Astrocyte (in vitro differentiated cells and primary cell): Measurements from ENCODE around the gene MBOAT7. TPM values are rescaled to one million over a fixed set of nuclear protein-coding genes. Genes with fewer than 3 reads are reported as not detected.
"Not testable (repeated sequence)": the region's sequence is repeated elsewhere in the genome, so short reads cannot be mapped to it uniquely, and the experiment has no call there.

ENCODE experiments used
- DNase-seq: peaks from one replicate; pipeline ENCODE4 v3.0.0-alpha.2; 2010; ENCODE audit warnings: low read depth
- FAIRE-seq: peaks from 2 replicates; lab custom pipeline; 2011; peaks lifted over from hg19 to GRCh38; lab: Jason Lieb, UNC
- H2AFZ ChIP-seq: 2 replicates; pipeline ENCODE4 v1.6.0; 2012; ENCODE audit warnings: low read depth, low read length, inconsistent platforms
- H3K27ac ChIP-seq: 2 replicates; pipeline ENCODE4 v1.5.1; 2011; ENCODE audit warnings: low read depth, low read length, inconsistent platforms
- H3K27me3 ChIP-seq: 2 replicates; pipeline ENCODE4 v1.6.0; 2011; ENCODE audit warnings: low read length, inconsistent platforms; ENCODE audit not compliant: insufficient read depth
- H3K36me3 ChIP-seq: 2 replicates; pipeline ENCODE4 v1.5.1; 2011; ENCODE audit warnings: low read length, inconsistent platforms; ENCODE audit not compliant: insufficient read depth
- H3K4me1 ChIP-seq: 2 replicates; pipeline ENCODE4 v1.5.1; 2011; ENCODE audit warnings: low read length, inconsistent platforms; ENCODE audit not compliant: insufficient read depth
- H3K4me2 ChIP-seq: 2 replicates; pipeline ENCODE4 v1.6.0; 2012; ENCODE audit warnings: low read length, inconsistent platforms
- H3K4me3 ChIP-seq: 2 replicates; pipeline ENCODE4 v1.5.1; 2011; ENCODE audit warnings: low read depth, mild to moderate bottlenecking, low read length, inconsistent platforms; ENCODE audit not compliant: insufficient read depth
- H3K79me2 ChIP-seq: 2 replicates; pipeline ENCODE4 v1.6.0; 2012; ENCODE audit warnings: mild to moderate bottlenecking, low read length, inconsistent platforms; ENCODE audit not compliant: insufficient read depth
- H3K9ac ChIP-seq: 2 replicates; pipeline ENCODE4 v1.6.0; 2012; ENCODE audit warnings: mild to moderate bottlenecking, low read length, inconsistent platforms
- H3K9me3 ChIP-seq: 2 replicates; pipeline ENCODE4 v1.5.1; 2012; ENCODE audit warnings: low read depth, mild to moderate bottlenecking, low read length, inconsistent platforms; ENCODE audit not compliant: insufficient read depth
- H4K20me1 ChIP-seq: 2 replicates; pipeline ENCODE4 v1.6.0; 2012; ENCODE audit warnings: low read length, inconsistent platforms; ENCODE audit not compliant: insufficient read depth
- H3K27ac Mint-ChIP-seq: one replicate; pipeline ENCODE4 v1.8.0; 2021; ENCODE audit warnings: mild to moderate bottlenecking, mixed read lengths; ENCODE audit not compliant: unreplicated experiment
- H3K27me3 Mint-ChIP-seq: one replicate; pipeline ENCODE4 v1.8.0; 2021; ENCODE audit warnings: low read depth, mixed read lengths; ENCODE audit not compliant: unreplicated experiment
- H3K36me3 Mint-ChIP-seq: one replicate; pipeline ENCODE4 v1.8.0; 2021; ENCODE audit warnings: low read depth, mixed read lengths; ENCODE audit not compliant: unreplicated experiment
- H3K4me1 Mint-ChIP-seq: one replicate; pipeline ENCODE4 v1.8.0; 2021; ENCODE audit warnings: low read depth, mixed read lengths; ENCODE audit not compliant: unreplicated experiment
- H3K4me3 Mint-ChIP-seq: one replicate; pipeline ENCODE4 v1.8.0; 2021; ENCODE audit warnings: mild to moderate bottlenecking, moderate library complexity, mixed read lengths; ENCODE audit not compliant: unreplicated experiment
- H3K9me3 Mint-ChIP-seq: one replicate; pipeline ENCODE4 v1.8.0; 2021; ENCODE audit warnings: mild to moderate bottlenecking, mixed read lengths; ENCODE audit not compliant: unreplicated experiment
- CTCF ChIP-seq: IDR thresholded peaks from 2 replicates; pipeline ENCODE4 v1.5.1; 2011; ENCODE audit warnings: low read depth, mild to moderate bottlenecking, inconsistent platforms, low read length, moderate library complexity; ENCODE audit not compliant: insufficient read depth
- EZH2 ChIP-seq: IDR thresholded peaks from 2 replicates; pipeline ENCODE4 v1.6.1; 2012; ENCODE audit warnings: mild to moderate bottlenecking, low read length, inconsistent platforms; ENCODE audit not compliant: insufficient read depth
- total RNA-seq: library from RNA; stranded (reverse); gene quantifications from 2 replicates; pipeline ENCODE4 v1.2.1, GENCODE V29; 2021

The MBOAT7 gene
- total RNA-seq, 1 donor from 2014 or later, result 162 TPM

- not testable (repeated sequence) for H3K79me2 ChIP-seq, H3K9ac ChIP-seq, H3K27me3 ChIP-seq, H3K36me3 Mint-ChIP-seq, H3K27ac ChIP-seq, H3K4me3 Mint-ChIP-seq, H3K36me3 ChIP-seq, H2AFZ ChIP-seq, H3K4me1 ChIP-seq, DNase-seq, H3K4me3 ChIP-seq, FAIRE-seq, H3K9me3 Mint-ChIP-seq, H3K27ac Mint-ChIP-seq, H3K4me1 Mint-ChIP-seq, H3K4me2 ChIP-seq, H3K9me3 ChIP-seq, H4K20me1 ChIP-seq
- H3K27me3 Mint-ChIP-seq, result peaks cover 15% of the 10 kb centered on the region
These were observed 32.6 kb upstream of the MBOAT7 start for GRCh38 chr19:54221947-54222346.

- not testable (repeated sequence) for FAIRE-seq, H3K9me3 Mint-ChIP-seq
- H3K27me3 Mint-ChIP-seq, result peaks cover 13% of the 10 kb centered on the region
These were observed 30.3 kb upstream of the MBOAT7 start for GRCh38 chr19:54219702-54220101.

GRCh38 chr19:54218960-54219661 is 29.7 kb upstream of the MBOAT7 start:
- H3K4me3 Mint-ChIP-seq, result peak overlapping the region; percentile 57
- no peaks in the 10 kb centered on the region for H3K9me3 ChIP-seq
- H3K27ac Mint-ChIP-seq, result no peak overlapping the region
- peaks cover 7% of the 10 kb centered on the region for H3K36me3 Mint-ChIP-seq
- H3K4me3 ChIP-seq, result no peak overlapping the region
- H3K4me1 Mint-ChIP-seq, result no peaks in the 10 kb centered on the region
- H3K36me3 ChIP-seq, result no peaks in the 10 kb centered on the region
- H3K27ac ChIP-seq, result no peak overlapping the region
- no peak overlapping the region for H2AFZ ChIP-seq
- DNase-seq, result no peak
- no peak overlapping the region for H3K9ac ChIP-seq
- H3K27me3 ChIP-seq, result peaks cover 4% of the 10 kb centered on the region
- H3K79me2 ChIP-seq, result no peaks in the 10 kb centered on the region
- H3K4me1 ChIP-seq, result no peaks in the 10 kb centered on the region
- FAIRE-seq, result no peak
- H3K27me3 Mint-ChIP-seq, result peaks cover 13% of the 10 kb centered on the region
- TF ChIP-seq CTCF, result no peak
- TF ChIP-seq EZH2, result no peak
- no peak overlapping the region for H3K4me2 ChIP-seq
- H3K9me3 Mint-ChIP-seq, result no peaks in the 10 kb centered on the region
- peaks cover 3% of the 10 kb centered on the region for H4K20me1 ChIP-seq

More at GRCh38 chr19:54219702-54220101, 30.3 kb upstream of the MBOAT7 start:
- H3K4me2 ChIP-seq, H4K20me1 ChIP-seq, H3K9me3 ChIP-seq, H3K36me3 Mint-ChIP-seq, H3K4me1 Mint-ChIP-seq, H2AFZ ChIP-seq, H3K36me3 ChIP-seq, H3K27ac ChIP-seq, H3K4me3 ChIP-seq, H3K27me3 ChIP-seq, H3K79me2 ChIP-seq, H3K9ac ChIP-seq, H3K27ac Mint-ChIP-seq, H3K4me1 ChIP-seq, DNase-seq, H3K4me3 Mint-ChIP-seq: not testable (repeated sequence)
